Prostate gland (tissue), 2 donors: ENCODE data around the gene OR4N5. TPM values are rescaled to one million over a fixed set of nuclear protein-coding genes. Genes with fewer than 3 reads are reported as not detected.

Experiments used
- DNase-seq: peaks from one replicate; pipeline ENCODE4 v3.0.0-alpha.2; 2019; ENCODE audit warnings: low spot score
- H3K27ac ChIP-seq, 2 donors: fragments of 200-600 bp; sonication (generic); 2 replicates each; pipeline ENCODE4 v1.5.1; 2017 to 2019
- H3K27me3 ChIP-seq: fragments of 200-600 bp; sonication (generic); replicated peaks from 2 replicates; pipeline ENCODE4 v1.5.1; 2019; ENCODE audit not compliant: insufficient read depth
- H3K36me3 ChIP-seq, 2 donors: fragments of 200-600 bp; sonication (generic); 1 replicate in 1 of 2; 2 replicates in 1 of 2; pipeline versions ENCODE4 v1.5.1 to v1.8.1; 2017 to 2019
- H3K4me1 ChIP-seq: fragments of 200-600 bp; sonication (generic); replicated peaks from 2 replicates; pipeline ENCODE4 v1.5.1; 2019
- H3K4me3 ChIP-seq, 2 donors: fragments of 200-600 bp; sonication (generic); 2 replicates each; pipeline ENCODE4 v1.5.1; 2017 to 2019
- H3K9me3 ChIP-seq: fragments of 200-600 bp; sonication (generic); 2 replicates; pipeline ENCODE4 v1.5.1; 2017
- POLR2A ChIP-seq: fragments of 450-650 bp; IDR thresholded peaks from one replicate; pipeline ENCODE4 v1.6.1; 2016; ENCODE audit warnings: antibody characterized with exemption, mild to moderate bottlenecking
- POLR2AphosphoS5 ChIP-seq: sonication (generic); formaldehyde crosslinking; IDR thresholded peaks from one replicate; pipeline ENCODE4 v1.6.1; 2017; ENCODE audit warnings: antibody characterized with exemption
- WGBS: methylation state at CpG from one replicate; pipeline ENCODE4 v1.1.5; 2018; 5-methylcytosine and 5-hydroxymethylcytosine counted together
- intact Hi-C: fragments of 100-400 bp; cut with DNase I; formaldehyde crosslinking; loops from one replicate; pipeline ENCODE4 v1.14.2; 2022
- total RNA-seq, 2 donors: library from RNA; depleted of rRNA; stranded (reverse); fragments of >200 nt; gene quantifications; one replicate each; pipeline ENCODE4 v1.1.0, GENCODE V29; 2016
- TF ChIP-seq, protein P1 (sequence below), 4 experiments: fragments of 200-600 bp in 2 of 4; fragments of 450-650 bp in 2 of 4; sonication (generic) in 2 of 4; IDR thresholded peaks; 1 replicate in 3 of 4; 2 replicates in 1 of 4; pipeline ENCODE4 v1.5.1; 2016 to 2019; ENCODE audit warnings: antibody characterized with exemption in 4 of 4, mild to moderate bottlenecking in 2 of 4, moderate library complexity in 2 of 4

The OR4N5 gene
- total RNA-seq, 2 donors from 2014 or later, result not detected

GRCh38 chr14:20179218-20179617, 40.6 kb downstream of the OR4N5 start:
- no peaks in the 10 kb centered on the region for H3K27me3 ChIP-seq
- H3K9me3 ChIP-seq, result no peaks in the 10 kb centered on the region
- TF ChIP-seq, protein P1, sequence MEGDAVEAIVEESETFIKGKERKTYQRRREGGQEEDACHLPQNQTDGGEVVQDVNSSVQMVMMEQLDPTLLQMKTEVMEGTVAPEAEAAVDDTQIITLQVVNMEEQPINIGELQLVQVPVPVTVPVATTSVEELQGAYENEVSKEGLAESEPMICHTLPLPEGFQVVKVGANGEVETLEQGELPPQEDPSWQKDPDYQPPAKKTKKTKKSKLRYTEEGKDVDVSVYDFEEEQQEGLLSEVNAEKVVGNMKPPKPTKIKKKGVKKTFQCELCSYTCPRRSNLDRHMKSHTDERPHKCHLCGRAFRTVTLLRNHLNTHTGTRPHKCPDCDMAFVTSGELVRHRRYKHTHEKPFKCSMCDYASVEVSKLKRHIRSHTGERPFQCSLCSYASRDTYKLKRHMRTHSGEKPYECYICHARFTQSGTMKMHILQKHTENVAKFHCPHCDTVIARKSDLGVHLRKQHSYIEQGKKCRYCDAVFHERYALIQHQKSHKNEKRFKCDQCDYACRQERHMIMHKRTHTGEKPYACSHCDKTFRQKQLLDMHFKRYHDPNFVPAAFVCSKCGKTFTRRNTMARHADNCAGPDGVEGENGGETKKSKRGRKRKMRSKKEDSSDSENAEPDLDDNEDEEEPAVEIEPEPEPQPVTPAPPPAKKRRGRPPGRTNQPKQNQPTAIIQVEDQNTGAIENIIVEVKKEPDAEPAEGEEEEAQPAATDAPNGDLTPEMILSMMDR (IDR thresholded peaks at IDR 0.05), result no peak
- TF ChIP-seq POLR2AphosphoS5, result no peak
- no peak for TF ChIP-seq POLR2A
- intact Hi-C loops, result no loop called here
- H3K27ac ChIP-seq, result no peak overlapping the region
- H3K36me3 ChIP-seq, result no peaks in the 10 kb centered on the region
- no peaks in the 10 kb centered on the region for H3K4me1 ChIP-seq
- no peak overlapping the region for H3K4me3 ChIP-seq
- no peak for DNase-seq
- 60% methylated on average over 5 of the region's 5 CpGs for WGBS

DNA sequence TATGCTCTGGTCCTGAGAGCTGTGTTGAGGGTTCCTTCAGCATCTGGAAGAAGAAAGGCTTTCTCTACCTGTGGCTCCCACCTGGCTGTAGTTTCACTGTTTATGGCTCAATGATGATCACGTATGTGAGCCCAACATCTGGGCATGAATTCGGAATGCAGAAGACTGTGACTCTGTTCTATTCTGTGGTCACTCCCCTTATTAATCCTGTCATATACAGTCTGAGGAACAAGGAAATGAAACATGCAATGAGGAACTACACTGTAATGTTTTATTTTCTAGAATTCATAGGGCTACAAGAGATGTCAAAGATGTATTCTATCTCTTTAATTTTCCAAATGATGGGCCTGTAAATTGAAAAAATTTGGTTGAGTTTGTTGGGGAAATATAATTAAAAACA, 41.3 kb downstream of the OR4N5 start:
- Histone ChIP-seq H3K36me3 (no peaks in the 10 kb centered on the region), H3K27me3 (no peaks in the 10 kb centered on the region), H3K27ac (no peak overlapping the region), H3K9me3 (no peaks in the 10 kb centered on the region), H3K4me3 (no peak overlapping the region), H3K4me1 (no peaks in the 10 kb centered on the region)
- WGBS, result 83% methylated on average over 2 of the region's 2 CpGs
- TF ChIP-seq POLR2AphosphoS5 (no peak), POLR2A (no peak)
- TF ChIP-seq, protein P1 (IDR thresholded peaks at IDR 0.05), result no peak
- DNase-seq, result no peak
- intact Hi-C loops, result no loop called here

DNA sequence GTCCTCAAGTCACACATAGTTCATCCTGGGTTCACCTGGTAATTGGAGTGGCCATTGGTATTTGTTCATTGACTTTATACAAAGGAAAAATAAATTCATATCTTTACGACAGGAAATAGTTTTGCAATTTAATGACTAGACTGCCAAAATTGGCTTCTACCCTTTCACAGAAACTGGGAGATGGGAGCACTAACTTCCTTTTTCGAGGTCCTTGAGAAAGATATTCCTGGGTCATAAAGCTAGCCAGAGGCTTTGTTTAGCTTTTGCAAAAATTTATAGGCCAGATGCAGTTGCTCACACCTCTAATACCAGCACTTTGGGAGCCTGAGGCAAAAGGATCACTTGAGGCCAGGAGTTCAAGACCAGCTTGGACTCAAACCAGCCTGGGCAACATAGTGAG, 41.9 kb downstream of the OR4N5 start:
- 46% methylated on average over 2 of the region's 2 CpGs for whole genome bisulfite sequencing
- Histone ChIP-seq H3K9me3 (no peaks in the 10 kb centered on the region), H3K27ac (no peak overlapping the region)

GRCh38 chr14:20184181-20184580, 45.6 kb downstream of the OR4N5 start:
- intact Hi-C loops, result no loop called here
- H3K27ac ChIP-seq, result no peak overlapping the region
- H3K27me3 ChIP-seq, result no peaks in the 10 kb centered on the region
- no peak overlapping the region for H3K4me3 ChIP-seq
- no peaks in the 10 kb centered on the region for H3K36me3 ChIP-seq
- DNase-seq, result no peak
- no peak for TF ChIP-seq POLR2A
- no peak for TF ChIP-seq POLR2AphosphoS5
- TF ChIP-seq, protein P1 (IDR thresholded peaks at IDR 0.05), result no peak
- WGBS, result 56% methylated on average over 5 of the region's 5 CpGs
- H3K9me3 ChIP-seq, result no peaks in the 10 kb centered on the region
- H3K4me1 ChIP-seq, result no peaks in the 10 kb centered on the region

More for the DNA sequence above, 41.9 kb downstream of the OR4N5 start:
- H3K4me3 ChIP-seq, result no peak overlapping the region
- TF ChIP-seq POLR2A (no peak), POLR2AphosphoS5 (no peak)
- TF ChIP-seq, protein P1 (IDR thresholded peaks at IDR 0.05), result no peak
- H3K36me3 ChIP-seq, result no peaks in the 10 kb centered on the region
- intact Hi-C loops, result no loop called here
- no peaks in the 10 kb centered on the region for H3K27me3 ChIP-seq
- no peak for DNase-seq
- no peaks in the 10 kb centered on the region for H3K4me1 ChIP-seq

- Histone ChIP-seq H3K9me3 (no peaks in the 10 kb centered on the region), H3K27ac (no peak within 1 kb of the TSS), H3K4me3 (no peak within 1 kb of the TSS), H3K4me1 (no peaks in the 10 kb centered on the region), H3K27me3 (no peaks in the 10 kb centered on the region), H3K36me3 (no peaks in the 10 kb centered on the region)
- TF ChIP-seq, protein P1 (IDR thresholded peaks at IDR 0.05), result no peak
- no peak for TF ChIP-seq POLR2A
- no peak for TF ChIP-seq POLR2AphosphoS5
- intact Hi-C loops, result no loop called here
- no peak for DNase-seq
- 50% methylated on average over 1 of the region's 1 CpG for WGBS
These were observed 52.0 kb downstream of the OR4N5 start, which contains the start of gene OR11G2 for GRCh38 chr14:20190596-20190995. Gene OR11G2 (plus strand): TSS chr14:20190896. CDS start chr14:20197438, 6,542 bp downstream.
